ENCODE measurements around the gene ATG101. TPM values are rescaled to one million over a fixed set of nuclear protein-coding genes. Genes with fewer than 3 reads are reported as not detected.

Gene ATG101
- total and polyA plus RNA-seq, 2 experiments from 2014 or later = 77.3 to 139 TPM

- H3K36me3 ChIP-seq (ENCODE audit: low read depth) = no peaks in the 10 kb centered on the region
- H3K9me3 ChIP-seq (ENCODE audit: low read depth) = no peaks in the 10 kb centered on the region
- H3F3A ChIP-seq (ENCODE audit: insufficient read depth) = no peaks in the 10 kb centered on the region
- no peak for TF ChIP-seq EZH2phosphoT487 (IDR thresholded peaks at IDR 0.05; ENCODE audit: insufficient read depth, low read depth)
- TF ChIP-seq EZH2 (IDR thresholded peaks at IDR 0.05; ENCODE audit: insufficient read depth, poor library complexity, severe bottlenecking) = no peak
- H3K9ac ChIP-seq = no peak overlapping the region
- H3K4me1 ChIP-seq (ENCODE audit: insufficient read depth) = peaks cover 2% of the 10 kb centered on the region
- 86% methylated on average over 18 to 19 of the region's 20 CpGs for WGBS, 2 experiments (ENCODE audit: low coverage in 1 of 2, low lambda C conversion rate in 2 of 2, missing lambda C conversion rate in 2 of 2)
- H4K20me1 ChIP-seq (ENCODE audit: insufficient read depth) = no peaks in the 10 kb centered on the region
- no peak overlapping the region for H3K4me2 ChIP-seq (ENCODE audit: unreplicated experiment)
- no peaks in the 10 kb centered on the region for H3K9me2 ChIP-seq (ENCODE audit: insufficient read depth)
- no peak overlapping the region for H3K27ac ChIP-seq
- H2AFZ ChIP-seq = no peak overlapping the region
- H3K79me2 ChIP-seq (ENCODE audit: insufficient read depth) = no peaks in the 10 kb centered on the region
- DNase-seq = no peak
- in situ Hi-C loops (cut with MboI) = no loop called here
- no peak overlapping the region for H3K4me3 ChIP-seq
- H3K27me3 ChIP-seq (replicated peaks; ENCODE audit: insufficient read depth) = peaks cover 8% of the 10 kb centered on the region
Measured at GRCh38 chr12:52087961-52088820, 18.4 kb downstream of the ATG101 start.

DNA sequence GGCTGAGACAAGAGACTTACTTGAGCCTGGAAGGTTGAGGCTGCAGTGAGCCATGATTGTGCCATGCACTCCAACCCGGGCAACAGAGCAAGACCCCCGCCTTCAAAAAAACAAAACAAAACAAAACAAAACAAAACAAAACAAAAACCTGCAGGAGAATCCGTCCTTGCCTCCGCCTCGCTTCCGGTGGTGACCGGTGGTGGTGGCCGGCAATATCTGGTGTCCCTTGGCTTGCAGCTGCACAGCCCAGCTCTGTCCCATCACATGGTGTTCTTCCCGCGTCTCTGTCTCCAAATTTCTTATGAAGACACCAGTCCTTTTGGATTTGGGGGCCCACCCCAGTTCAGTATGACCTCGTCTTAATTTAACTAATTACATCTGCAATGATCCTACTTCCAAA, 19.7 kb downstream of the ATG101 start:
- in situ Hi-C loops (cut with MboI) = no loop called here
- no peak for DNase-seq
- Histone ChIP-seq H3K27me3 (replicated peaks; ENCODE audit: insufficient read depth) (peaks cover 8% of the 10 kb centered on the region), H3K4me1 (ENCODE audit: insufficient read depth) (no peaks in the 10 kb centered on the region), H2AFZ (no peak overlapping the region), H3K9ac (no peak overlapping the region), H3K27ac (no peak overlapping the region), H3F3A (ENCODE audit: insufficient read depth) (no peaks in the 10 kb centered on the region), H3K4me2 (ENCODE audit: unreplicated experiment) (no peak overlapping the region), H3K79me2 (ENCODE audit: insufficient read depth) (no peaks in the 10 kb centered on the region), H3K36me3 (ENCODE audit: low read depth) (no peaks in the 10 kb centered on the region), H3K4me3 (no peak overlapping the region), H4K20me1 (ENCODE audit: insufficient read depth) (no peaks in the 10 kb centered on the region), H3K9me3 (ENCODE audit: low read depth) (no peaks in the 10 kb centered on the region), H3K9me2 (ENCODE audit: insufficient read depth) (no peaks in the 10 kb centered on the region)
- TF ChIP-seq EZH2 (IDR thresholded peaks at IDR 0.05; ENCODE audit: insufficient read depth, poor library complexity, severe bottlenecking) (no peak), EZH2phosphoT487 (IDR thresholded peaks at IDR 0.05; ENCODE audit: insufficient read depth, low read depth) (no peak)
- 68 to 71% methylated on average over 11 of the region's 11 CpGs for WGBS, 2 experiments (ENCODE audit: low coverage in 1 of 2, low lambda C conversion rate in 2 of 2, missing lambda C conversion rate in 2 of 2)

- Histone ChIP-seq H3F3A (ENCODE audit: insufficient read depth) (no peaks in the 10 kb centered on the region), H3K36me3 (ENCODE audit: low read depth) (no peaks in the 10 kb centered on the region), H3K27me3 (replicated peaks; ENCODE audit: insufficient read depth) (peaks cover 8% of the 10 kb centered on the region), H3K9ac (no peak overlapping the region), H3K4me2 (ENCODE audit: unreplicated experiment) (no peak overlapping the region), H4K20me1 (ENCODE audit: insufficient read depth) (no peaks in the 10 kb centered on the region), H3K9me2 (ENCODE audit: insufficient read depth) (no peaks in the 10 kb centered on the region), H3K9me3 (ENCODE audit: low read depth) (no peaks in the 10 kb centered on the region), H2AFZ (no peak overlapping the region), H3K27ac (no peak overlapping the region), H3K79me2 (ENCODE audit: insufficient read depth) (no peaks in the 10 kb centered on the region), H3K4me3 (no peak overlapping the region), H3K4me1 (ENCODE audit: insufficient read depth) (no peaks in the 10 kb centered on the region)
- DNase-seq = no peak
- WGBS, 2 experiments (ENCODE audit: low coverage in 1 of 2, low lambda C conversion rate in 2 of 2, missing lambda C conversion rate in 2 of 2) = 76% methylated on average over 10 of the region's 10 CpGs
- no peak for TF ChIP-seq EZH2 (IDR thresholded peaks at IDR 0.05; ENCODE audit: insufficient read depth, poor library complexity, severe bottlenecking)
- no peak for TF ChIP-seq EZH2phosphoT487 (IDR thresholded peaks at IDR 0.05; ENCODE audit: insufficient read depth, low read depth)
- in situ Hi-C loops (cut with MboI) = no loop called here
Measured at GRCh38 chr12:52090291-52090690, 20.5 kb downstream of the ATG101 start.

GRCh38 chr12:52091061-52091460, 21.3 kb downstream of the ATG101 start:
- TF ChIP-seq EZH2 (IDR thresholded peaks at IDR 0.05; ENCODE audit: insufficient read depth, poor library complexity, severe bottlenecking) (no peak), EZH2phosphoT487 (IDR thresholded peaks at IDR 0.05; ENCODE audit: insufficient read depth, low read depth) (no peak)
- H3K79me2 ChIP-seq (ENCODE audit: insufficient read depth) = no peaks in the 10 kb centered on the region
- 52 to 59% methylated on average over 3 of the region's 3 CpGs for WGBS, 2 experiments (ENCODE audit: low coverage in 1 of 2, low lambda C conversion rate in 2 of 2, missing lambda C conversion rate in 2 of 2)
- no peak overlapping the region for H3K27ac ChIP-seq
- no peaks in the 10 kb centered on the region for H3K36me3 ChIP-seq (ENCODE audit: low read depth)
- no peaks in the 10 kb centered on the region for H3K4me1 ChIP-seq (ENCODE audit: insufficient read depth)
- no peaks in the 10 kb centered on the region for H3K9me3 ChIP-seq (ENCODE audit: low read depth)
- no peak overlapping the region for H3K4me2 ChIP-seq (ENCODE audit: unreplicated experiment)
- H4K20me1 ChIP-seq (ENCODE audit: insufficient read depth) = no peaks in the 10 kb centered on the region
- in situ Hi-C loops (cut with MboI) = no loop called here
- H3K27me3 ChIP-seq (replicated peaks; ENCODE audit: insufficient read depth) = peaks cover 8% of the 10 kb centered on the region
- H2AFZ ChIP-seq = no peak overlapping the region
- no peaks in the 10 kb centered on the region for H3F3A ChIP-seq (ENCODE audit: insufficient read depth)
- no peaks in the 10 kb centered on the region for H3K9me2 ChIP-seq (ENCODE audit: insufficient read depth)
- DNase-seq = no peak
- no peak overlapping the region for H3K4me3 ChIP-seq
- H3K9ac ChIP-seq = no peak overlapping the region

Data from GM23248 (cell line).